ENCODE results near the gene C5AR2.

Gene C5AR2

DNA sequence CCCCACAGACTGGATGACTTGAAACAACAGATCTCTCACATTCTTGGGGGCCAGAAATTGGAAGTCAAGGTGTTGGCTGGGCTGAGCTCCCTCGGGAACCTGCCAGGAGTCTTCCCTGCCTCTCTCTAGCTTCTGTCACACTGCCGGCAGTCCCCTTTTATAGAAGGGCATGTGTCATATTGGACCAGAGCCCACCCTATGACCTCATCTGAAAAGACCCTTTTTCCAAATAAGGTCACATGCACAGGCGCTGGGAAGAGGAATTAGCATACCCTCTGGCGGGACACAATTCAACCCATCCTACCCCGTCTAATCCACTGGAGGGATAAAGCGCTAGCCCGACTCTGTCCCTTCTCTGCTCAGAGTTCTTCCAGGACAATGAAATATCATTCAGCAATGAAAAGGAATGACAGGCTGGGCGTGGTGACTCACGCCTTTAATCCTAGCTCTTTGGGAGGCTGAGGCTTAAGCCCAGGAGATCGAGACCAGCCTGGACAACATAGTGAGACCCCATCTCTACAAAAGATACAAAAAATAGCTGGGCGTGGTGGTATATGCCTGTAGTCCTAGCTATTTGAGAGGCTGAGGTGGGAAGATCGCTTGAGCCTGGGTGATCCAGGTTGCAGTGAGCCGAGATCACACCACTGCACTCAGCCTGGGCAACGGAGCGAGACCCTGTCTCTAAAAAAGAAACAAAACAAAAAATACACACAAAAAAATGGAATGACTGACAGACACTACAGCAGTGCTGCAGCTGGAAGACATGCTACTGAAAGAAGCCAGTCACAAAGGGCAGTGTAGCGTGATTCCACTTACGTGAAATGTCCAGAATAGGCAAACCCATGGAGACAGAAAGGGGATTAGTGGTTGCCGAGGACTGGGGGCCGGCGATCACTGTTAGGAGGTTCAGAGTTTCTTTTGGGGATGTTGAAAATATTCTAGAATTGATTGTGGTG lies 58.8 kb downstream of the C5AR2 start:
- no peak for DNase-seq

DNA sequence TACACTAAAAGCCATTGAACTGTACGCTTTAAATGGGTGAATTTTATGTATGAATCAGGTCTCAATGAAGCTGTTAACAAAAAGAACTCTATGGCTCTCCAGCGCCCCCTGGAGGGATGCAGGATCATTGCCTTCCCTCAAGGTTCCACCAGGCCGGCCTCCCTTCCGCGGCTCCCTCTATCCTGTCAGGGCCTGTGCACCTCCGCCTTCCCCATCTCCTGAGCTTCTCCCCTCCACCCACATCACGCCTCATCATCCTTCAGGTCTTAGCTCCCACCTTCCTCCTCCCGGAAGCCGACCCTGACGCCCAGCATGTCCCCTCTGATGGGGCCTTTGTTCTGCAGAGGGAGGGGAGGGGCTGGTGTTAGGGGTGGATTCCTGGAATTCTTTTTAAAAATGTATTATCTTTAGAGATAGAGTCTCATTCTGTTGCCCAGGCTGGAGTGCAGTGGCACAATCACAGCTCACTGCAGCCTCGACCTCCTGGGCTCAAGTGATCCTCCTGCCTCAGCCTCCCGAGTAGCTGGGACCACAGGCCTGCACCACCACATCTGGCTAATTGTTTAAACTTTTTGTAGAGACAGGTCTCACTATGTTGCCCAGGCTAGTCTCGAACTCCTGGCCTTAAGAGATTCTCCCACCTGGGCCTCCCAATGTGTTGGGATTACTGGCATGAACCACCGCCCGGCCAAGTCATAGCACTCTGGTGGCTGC lies 59.7 kb downstream of the C5AR2 start:
- peak; percentile 64 for DNase-seq

All from NCI-H748 treated with DMSO at 0.1 percent for 48 hours (cell line).